Hematopoietic multipotent progenitor cell treated with erythropoietin and hydrocortisone succinate and interleukin-3 and kit ligand, for 4 days (in vitro differentiated cells): ENCODE results near the gene ERICH4.
"Not testable (repeated sequence)": the region's sequence is repeated elsewhere in the genome, so short reads cannot be mapped to it uniquely, and the experiment has no call there.

Source experiments
- DNase-seq: peaks from one replicate; pipeline ENCODE4 v3.0.0-alpha.2; 2015

The ERICH4 gene

DNA sequence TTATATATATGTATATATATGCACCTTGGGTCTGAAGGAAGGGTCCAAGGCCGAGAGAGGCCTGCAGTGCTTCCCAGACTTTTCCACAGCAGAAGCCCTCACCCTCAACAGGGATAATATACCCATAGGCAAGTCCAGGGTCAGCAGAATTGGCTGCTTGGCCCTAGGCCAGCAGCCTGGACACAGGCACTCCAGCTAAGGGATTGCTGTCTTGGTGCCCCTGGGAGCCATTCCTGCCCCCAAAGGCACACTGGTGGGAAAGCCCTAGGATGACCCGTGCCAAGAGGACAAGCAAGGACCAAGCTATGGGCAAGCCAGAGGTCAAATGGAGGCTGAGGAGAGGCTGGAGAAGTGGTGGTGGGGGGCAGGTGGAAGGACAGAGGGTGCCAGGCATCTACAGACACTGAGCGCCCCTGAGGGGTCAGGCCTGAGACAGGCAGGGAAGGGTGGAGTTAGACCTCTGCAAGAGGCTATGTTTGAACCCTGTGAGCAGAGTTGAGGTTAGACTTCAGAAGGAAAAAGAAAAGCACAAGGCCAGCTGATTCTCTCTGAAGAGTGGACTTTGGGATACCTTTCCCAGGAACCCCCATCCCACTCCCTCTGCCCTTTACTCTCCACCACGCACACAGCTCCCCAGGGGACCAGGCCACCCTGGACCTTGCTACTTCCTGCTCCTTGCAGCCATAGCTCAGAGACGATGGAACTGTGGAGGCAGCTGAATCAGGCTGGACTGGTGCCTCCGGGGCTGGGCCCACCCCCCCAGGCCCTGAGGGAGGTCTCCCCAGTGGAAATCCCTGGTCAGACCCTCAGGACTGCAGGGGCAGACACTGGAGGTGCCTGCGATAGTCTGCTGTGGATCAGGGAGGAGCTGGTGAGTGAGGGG is at the start of gene ERICH4:
TSS of gene ERICH4 (plus strand) at position 684 of the 883 bp plus-strand sequence. CDS start at position 698, 14 bp downstream.
- DNase-seq = no peak

GRCh38 chr19:41395355-41395754 is 47.6 kb upstream of the ERICH4 start:
- no peak for DNase-seq

DNA sequence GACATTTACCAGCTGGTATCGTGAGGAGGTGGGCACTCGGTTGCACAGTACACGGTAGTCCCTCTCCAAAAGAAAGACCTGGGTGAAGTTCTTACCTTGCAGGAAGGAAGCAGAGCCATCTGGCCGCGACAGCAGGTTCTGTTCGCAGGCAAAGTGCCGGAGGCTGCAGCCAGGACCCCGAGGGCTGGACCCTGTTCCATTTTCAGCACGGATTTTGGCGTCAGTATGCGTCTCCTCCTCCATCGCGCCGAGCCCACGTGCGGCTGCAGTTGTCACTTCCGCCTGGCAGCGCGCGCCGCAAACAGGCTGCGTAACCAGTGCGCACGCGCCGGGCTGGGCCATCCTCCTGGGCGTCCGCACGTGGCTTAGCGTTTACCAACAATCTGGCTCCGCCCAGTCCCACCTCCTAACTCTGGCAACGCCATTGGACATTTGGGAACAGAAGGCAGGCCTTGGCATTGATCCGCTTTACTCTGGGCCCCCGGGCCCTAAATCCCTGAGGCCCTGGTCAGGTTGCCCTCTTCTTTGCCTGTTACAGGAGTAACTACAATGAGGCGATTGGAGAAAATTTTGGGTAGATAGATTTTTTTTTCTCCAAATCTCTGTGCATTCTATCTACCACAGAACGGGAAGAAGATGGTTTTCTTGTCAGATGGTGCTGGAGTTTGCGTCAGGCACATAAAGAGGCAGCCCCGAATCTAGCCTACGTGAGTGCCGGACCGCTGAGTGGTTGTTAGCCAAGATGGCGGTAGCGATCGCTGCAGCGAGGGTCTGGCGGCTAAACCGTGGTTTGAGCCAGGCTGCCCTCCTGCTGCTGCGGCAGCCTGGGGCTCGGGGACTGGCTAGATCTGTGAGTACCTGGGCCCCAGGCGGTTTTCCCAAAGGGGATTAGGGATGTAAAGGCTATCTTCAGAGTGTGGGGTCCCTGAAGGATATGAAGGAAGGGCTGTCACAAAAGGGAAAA is 45.6 kb upstream of the ERICH4 start, which contains the start of the genes BCKDHA and EXOSC5:
TSS of gene BCKDHA (plus strand) at position 733 of the 964 bp plus-strand sequence. CDS start at position 743, 10 bp downstream.
TSS of gene EXOSC5 (minus strand) at position 274 of the 964 bp plus-strand sequence. CDS start at position 243, 31 bp downstream.
- peak; percentile 100 for DNase-seq

DNA sequence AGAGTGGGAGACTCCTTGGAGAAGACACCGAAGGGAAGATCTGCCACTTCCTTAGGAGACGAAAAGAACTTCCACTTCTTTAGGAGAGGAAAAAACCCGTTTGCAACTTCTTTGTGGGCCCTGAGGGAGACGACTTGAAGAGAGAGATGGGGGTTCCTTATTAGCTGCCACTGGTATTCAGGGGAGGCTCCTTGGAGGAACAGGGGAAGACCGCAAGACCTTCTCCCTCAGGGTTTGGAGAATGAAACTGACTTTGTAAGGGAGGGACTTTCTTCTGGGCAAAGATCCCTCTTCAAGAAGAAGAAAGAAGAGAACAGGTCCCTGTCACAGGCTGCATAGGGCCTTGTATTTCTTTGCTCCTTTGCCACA is 44.9 kb upstream of the ERICH4 start:
- peak; percentile 32 for DNase-seq

GRCh38 chr19:41398598-41398997 is 44.4 kb upstream of the ERICH4 start:
- DNase-seq = peak; percentile 32

DNA sequence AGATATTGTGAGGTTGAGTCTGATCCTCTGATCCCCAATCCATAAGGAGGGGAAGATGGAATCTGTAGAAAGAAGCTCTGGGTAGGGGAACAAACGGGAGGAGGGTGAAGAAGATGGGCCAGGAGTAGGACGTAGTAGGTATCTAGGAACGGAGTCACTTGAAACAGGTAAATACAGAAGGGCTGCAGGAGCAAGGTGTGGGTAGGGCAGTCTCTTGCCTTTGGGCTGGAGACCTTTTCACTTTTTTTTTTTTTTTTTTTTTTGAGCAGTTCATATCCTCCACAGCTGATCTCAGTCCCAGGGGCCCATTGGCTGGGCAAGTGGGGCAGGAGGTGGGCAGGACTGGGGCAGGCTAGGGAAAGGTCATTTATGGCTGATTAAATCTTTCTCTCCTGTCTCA is 43.9 kb upstream of the ERICH4 start:
- no peak for DNase-seq

DNA sequence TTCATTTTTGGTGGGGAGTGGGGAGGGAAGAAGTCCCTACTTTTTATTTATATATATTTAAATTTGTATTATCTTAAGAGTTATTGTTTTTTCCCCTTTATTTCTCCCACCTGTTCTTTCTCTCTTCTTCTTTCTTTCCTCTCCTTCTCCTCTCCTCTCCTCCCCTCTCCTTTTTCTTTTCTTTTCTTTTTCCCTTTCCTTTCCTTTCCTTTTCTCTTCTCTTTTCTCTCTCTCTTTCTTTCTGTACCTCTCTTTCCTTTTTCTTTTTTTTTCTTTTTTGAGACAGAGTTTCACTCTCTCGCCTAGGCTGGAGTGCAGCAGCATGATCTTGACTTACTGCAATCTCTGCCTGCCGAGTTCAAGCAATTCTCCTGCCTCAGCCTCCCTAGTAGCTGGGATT is 43.4 kb upstream of the ERICH4 start:
- no peak for DNase-seq

GRCh38 chr19:41401483-41401882 is 41.5 kb upstream of the ERICH4 start:
- no peak for DNase-seq

- no peak for DNase-seq
Measured at GRCh38 chr19:41402010-41402409, 40.9 kb upstream of the ERICH4 start.

- DNase-seq = no peak
Measured at GRCh38 chr19:41403181-41403970, 39.6 kb upstream of the ERICH4 start.

DNA sequence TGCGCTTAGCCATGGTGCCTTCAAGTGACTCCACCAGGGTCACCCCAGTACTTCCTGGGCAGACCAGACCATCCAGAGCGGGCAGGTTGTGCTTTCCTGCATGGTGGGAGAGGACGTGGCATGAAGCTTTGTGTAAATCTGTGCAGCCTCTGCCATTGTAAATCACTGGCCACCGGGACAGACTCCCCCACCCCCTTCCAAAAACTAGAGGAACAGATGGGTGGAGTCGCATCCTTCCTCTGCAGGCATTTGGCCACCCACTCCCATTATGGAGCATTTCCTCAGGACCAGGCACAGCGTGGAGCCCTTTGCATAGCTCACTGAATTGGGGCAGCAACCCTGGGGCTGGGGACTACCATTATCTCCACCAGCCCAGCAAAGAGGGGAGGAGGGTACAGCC is 37.2 kb upstream of the ERICH4 start:
- DNase-seq = no peak

- no peak for DNase-seq
Measured at GRCh38 chr19:41407271-41407670, 35.7 kb upstream of the ERICH4 start.

DNA sequence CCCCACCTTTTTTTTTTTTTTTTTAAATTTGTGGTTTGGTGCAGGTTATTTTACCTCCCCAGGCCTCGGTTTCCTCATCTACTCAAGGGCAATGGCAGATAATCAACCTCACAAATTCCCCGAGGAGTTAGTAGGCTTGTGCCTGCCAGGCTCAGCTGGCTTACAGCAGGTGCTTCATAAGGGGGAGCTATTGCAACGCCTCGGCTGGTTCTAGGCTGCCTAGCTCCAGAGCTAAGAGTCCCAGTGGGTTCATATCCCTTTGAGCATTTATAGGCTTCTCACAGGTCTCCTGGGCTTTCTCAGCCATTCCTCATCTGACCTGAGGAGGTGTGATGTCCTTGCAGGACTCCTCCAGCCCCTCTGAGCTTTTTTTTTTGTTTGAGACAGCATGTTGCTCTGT is 34.7 kb upstream of the ERICH4 start:
- peak; percentile 37 for DNase-seq

- not testable (repeated sequence) for DNase-seq
Measured at GRCh38 chr19:41408846-41409245, 34.1 kb upstream of the ERICH4 start.

GRCh38 chr19:41409288-41409687 is 33.7 kb upstream of the ERICH4 start:
- DNase-seq = no peak

- DNase-seq = no peak
Measured at GRCh38 chr19:41410336-41411054, 32.5 kb upstream of the ERICH4 start.

DNA sequence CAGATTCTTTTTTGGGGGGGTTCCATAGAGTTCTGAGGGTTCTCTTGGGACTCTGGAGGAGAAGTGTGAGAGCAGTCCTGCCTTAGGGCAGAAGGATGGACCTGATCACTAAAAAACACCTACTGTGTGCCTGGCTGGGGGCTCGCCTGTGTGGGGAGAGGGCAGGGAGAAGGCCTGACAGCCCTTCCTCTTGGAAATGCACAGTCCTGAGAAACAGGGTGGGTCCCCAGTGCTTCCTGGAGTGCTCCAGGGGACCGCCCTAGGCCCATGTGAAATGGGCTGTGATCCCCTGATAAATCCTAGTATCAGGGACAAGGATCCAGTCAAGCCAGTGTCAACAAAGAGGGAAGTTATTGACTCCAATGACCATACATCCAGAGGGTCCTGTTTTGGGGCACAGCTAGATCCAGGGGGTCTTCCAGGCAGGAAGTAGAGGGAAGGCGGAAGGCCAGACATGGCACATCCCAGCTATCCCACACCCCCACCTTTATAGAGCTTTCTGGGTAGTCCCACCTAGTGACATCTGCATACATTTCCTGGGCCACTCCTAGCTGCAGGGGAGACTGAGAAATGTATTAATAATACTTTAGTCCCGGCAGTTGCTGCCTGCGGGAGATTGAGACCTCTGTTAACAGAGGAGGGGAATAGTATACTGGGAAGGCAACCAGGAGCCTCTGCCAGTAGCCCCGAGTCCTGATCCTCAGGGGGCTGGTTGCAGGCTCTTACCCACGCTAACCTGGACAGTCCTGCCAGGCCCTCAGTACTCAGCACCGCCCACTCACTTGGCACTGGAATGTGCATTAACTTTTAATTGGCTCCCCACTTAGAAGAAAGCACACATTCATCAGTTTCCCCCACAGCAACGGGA is 31.6 kb upstream of the ERICH4 start:
- no peak for DNase-seq

- no peak for DNase-seq
Measured at GRCh38 chr19:41411968-41412265, 31.0 kb upstream of the ERICH4 start.

DNA sequence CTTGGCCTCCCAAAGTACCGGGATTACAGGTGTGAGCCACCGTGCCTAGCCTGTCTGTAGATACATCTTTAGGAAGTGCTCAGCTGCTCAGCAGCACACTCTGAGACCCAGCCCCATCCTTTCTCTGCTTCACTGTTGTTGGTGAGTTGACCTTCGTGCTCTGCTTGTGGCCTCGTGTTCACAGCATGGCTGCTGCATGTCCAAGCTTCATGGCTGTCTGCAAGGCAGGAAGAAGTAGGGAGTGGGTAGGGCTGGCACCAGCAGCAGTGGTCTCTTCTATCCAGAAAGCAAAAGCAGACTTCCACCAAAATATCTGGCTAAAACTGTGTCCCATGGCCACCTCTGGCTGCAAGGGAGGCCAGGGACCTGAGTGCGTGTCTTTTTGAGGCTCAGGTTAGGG is 30.0 kb upstream of the ERICH4 start:
- no peak for DNase-seq

DNA sequence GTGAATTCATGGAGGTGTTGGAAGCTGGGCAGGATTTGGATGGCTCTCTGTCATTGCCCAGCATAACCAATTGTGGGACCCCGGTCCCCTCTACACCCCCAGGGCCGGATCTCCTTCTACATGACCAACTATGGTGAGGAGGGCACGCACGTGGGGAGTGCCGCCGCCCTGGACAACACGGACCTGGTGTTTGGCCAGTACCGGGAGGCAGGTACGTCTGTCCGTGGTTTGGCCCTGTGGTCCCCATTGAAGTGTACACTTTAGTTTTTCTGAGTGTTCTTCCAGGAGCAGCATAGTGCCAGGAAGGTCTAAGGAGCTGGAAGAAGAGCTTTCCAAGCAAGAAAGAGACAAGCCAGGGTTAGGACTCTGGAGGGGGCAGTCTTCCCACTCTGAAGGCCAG is 29.0 kb upstream of the ERICH4 start:
- DNase-seq = no peak

DNA sequence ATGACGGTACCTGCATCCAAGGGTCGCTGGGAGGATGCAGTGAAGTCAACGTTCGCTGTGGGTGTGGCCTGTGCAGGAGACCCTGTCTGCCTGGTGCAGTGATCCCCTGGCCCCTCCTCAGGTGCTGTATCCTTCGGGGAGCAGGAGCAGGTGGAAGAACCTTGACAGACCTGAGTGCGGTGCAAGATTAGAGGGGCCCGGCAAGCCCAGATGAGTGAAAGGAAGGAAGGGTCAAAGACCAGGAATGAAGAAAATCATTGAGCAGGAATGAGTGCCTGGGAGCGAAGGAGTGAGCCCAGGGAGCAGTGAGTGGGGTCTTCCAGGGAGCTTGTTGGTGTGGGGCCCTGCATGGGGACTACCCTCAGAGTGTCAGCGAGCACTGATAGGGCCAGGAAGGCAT is 28.5 kb upstream of the ERICH4 start:
- no peak for DNase-seq
